Transverse colon (tissue), 4 donors: ENCODE results near the gene IGFLR1. TPM values are rescaled to one million over a fixed set of nuclear protein-coding genes. Genes with fewer than 3 reads are reported as not detected.

Experiments used
- DNase-seq: peaks from one replicate; pipeline ENCODE4 v3.0.0-alpha.2; 2019
- H3K27ac ChIP-seq, 4 donors: fragments of 200-600 bp; sonication (generic); 2 replicates each; pipeline ENCODE4 v1.5.1; 2016 to 2018; ENCODE audit warnings: inconsistent platforms in 4 of 4
- H3K27me3 ChIP-seq: fragments of 200-600 bp; sonication (generic); 2 replicates; pipeline ENCODE4 v1.5.1; 2017; ENCODE audit warnings: inconsistent platforms
- H3K36me3 ChIP-seq, 4 donors: fragments of 200-600 bp; sonication (generic); 2 replicates each; pipeline ENCODE4 v1.5.1; 2017 to 2019; ENCODE audit warnings: inconsistent platforms in 4 of 4
- H3K4me1 ChIP-seq, 4 donors: fragments of 200-600 bp; sonication (generic); 2 replicates each; pipeline ENCODE4 v1.5.1; 2017 to 2020; ENCODE audit warnings: inconsistent platforms in 4 of 4
- H3K4me3 ChIP-seq, 4 donors: fragments of 200-600 bp; sonication (generic); 1 replicate in 1 of 4; 2 replicates in 3 of 4; pipeline versions ENCODE4 v1.5.1 to v1.6.1; 2017 to 2019; ENCODE audit warnings: inconsistent platforms in 4 of 4
- H3K9me3 ChIP-seq, 2 donors: fragments of 200-600 bp; sonication (generic); 2 replicates each; pipeline ENCODE4 v1.5.1; 2017 to 2019; ENCODE audit warnings: inconsistent platforms in 2 of 2
- EP300 ChIP-seq: sonication (generic); formaldehyde crosslinking; IDR thresholded peaks from one replicate; pipeline ENCODE4 v1.6.1; 2017; ENCODE audit warnings: antibody characterized with exemption, low read depth
- POLR2A ChIP-seq: fragments of 450-650 bp; IDR thresholded peaks from one replicate; pipeline ENCODE4 v1.6.1; 2016; ENCODE audit warnings: antibody characterized with exemption, mild to moderate bottlenecking, moderate library complexity
- POLR2AphosphoS5 ChIP-seq, 3 donors: sonication (generic); formaldehyde crosslinking; IDR thresholded peaks; one replicate each; pipeline ENCODE4 v1.6.1; 2016; ENCODE audit warnings: antibody characterized with exemption in 3 of 3
- WGBS, 2 donors: methylation state at CpG; one replicate each; pipeline ENCODE4 v1.1.5; 2018; ENCODE audit warnings: low coverage in 1 of 2; 5-methylcytosine and 5-hydroxymethylcytosine counted together
- in situ Hi-C, 4 donors: fragments of 200-750 bp; cut with MboI; loops; one replicate each; pipeline versions ENCODE4 v1.15.0 to v1.15.1; 2017; ENCODE audit warnings: low sequenced_read_pairs in 3 of 4, low pct_ligation_motif_present in 1 of 4, low pct_unique_long_range_greater_than_20kb in 1 of 4
- intact Hi-C: fragments of 100-400 bp; cut with DNase I; formaldehyde crosslinking; loops from one replicate; pipeline ENCODE4 v1.15.1; 2023; ENCODE audit warnings: low total_unique reads
- total RNA-seq, 4 donors: library from RNA; depleted of rRNA; stranded (reverse); fragments of >200 nt; gene quantifications; one replicate each; pipeline ENCODE4 v1.1.0, GENCODE V29; 2016
- TF ChIP-seq, protein P1 (sequence below), 5 experiments: fragments of 200-600 bp in 3 of 5; fragments of 450-650 bp in 2 of 5; sonication (generic) in 3 of 5; IDR thresholded peaks; 1 replicate in 2 of 5; 2 replicates in 3 of 5; pipeline ENCODE4 v1.5.1; 2016 to 2017; ENCODE audit warnings: antibody characterized with exemption in 5 of 5, inconsistent platforms in 3 of 5, mild to moderate bottlenecking in 2 of 5, moderate library complexity in 1 of 5

IGFLR1 gene
- total RNA-seq, 4 donors from 2014 or later, result 0.40 to 7.3 (median 6.0) TPM

DNA sequence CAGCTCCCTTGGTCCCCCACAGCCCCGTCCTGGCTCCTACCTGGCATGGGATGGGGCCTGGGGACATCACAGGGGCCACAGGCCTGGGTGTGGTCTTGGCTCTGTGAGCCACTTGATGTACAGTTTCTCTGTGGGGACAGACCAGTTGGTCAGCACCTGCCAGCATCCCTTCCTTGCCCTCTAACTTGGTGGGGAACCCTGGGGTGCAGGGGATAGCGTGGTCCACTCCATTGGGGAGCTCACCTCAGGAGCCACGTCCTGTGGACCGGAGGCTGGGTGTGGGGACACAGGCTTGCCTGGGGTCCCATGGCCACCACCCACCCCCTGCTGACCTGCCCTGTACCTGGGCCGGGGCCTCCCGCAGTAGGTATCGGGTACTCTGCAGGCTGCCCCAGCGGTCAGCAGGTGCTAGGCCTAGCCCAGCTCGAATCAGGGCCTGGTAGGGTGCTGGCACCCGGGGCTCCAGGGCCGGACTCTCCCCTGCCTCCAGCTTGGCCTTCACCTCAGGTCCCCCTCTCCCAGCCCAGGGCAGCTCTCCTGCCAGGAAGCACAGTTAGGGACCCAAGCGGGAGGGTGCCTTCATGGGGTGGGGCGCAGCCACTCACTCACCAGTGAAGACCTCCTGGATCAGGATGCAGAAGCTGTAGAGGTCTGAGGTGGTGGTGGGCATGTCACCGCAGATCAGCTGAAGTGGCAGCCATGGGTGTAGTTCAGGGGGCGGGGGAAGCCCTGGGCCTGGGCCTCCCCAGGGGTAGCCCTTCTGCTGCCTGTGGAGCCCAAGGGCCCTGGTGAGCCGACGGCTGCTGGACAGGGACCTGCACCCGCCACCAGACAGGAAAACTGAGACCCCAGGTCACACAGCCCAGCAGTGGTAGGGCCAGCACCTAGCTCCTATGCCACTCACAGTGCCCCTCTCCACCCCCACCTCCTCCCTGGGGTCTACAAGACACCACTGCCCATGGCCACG, 48.0 kb upstream of the IGFLR1 start:
- 85% methylated on average over 9 of the region's 19 CpGs; no CpG with 5 or more reads in 1 of the 2 donors for WGBS, 2 donors
- H3K36me3 ChIP-seq, result no peaks in the 10 kb centered on the region
- in situ Hi-C loops, result no loop called here
- H3K9me3 ChIP-seq, result no peaks in the 10 kb centered on the region
- H3K27me3 ChIP-seq, result no peaks in the 10 kb centered on the region
- intact Hi-C loops, result no loop called here
- no peak overlapping the region for H3K4me3 ChIP-seq
- TF ChIP-seq POLR2A, result no peak
- H3K4me1 ChIP-seq, result no peaks in the 10 kb centered on the region
- no peak for DNase-seq
- no peak overlapping the region for H3K27ac ChIP-seq

DNA sequence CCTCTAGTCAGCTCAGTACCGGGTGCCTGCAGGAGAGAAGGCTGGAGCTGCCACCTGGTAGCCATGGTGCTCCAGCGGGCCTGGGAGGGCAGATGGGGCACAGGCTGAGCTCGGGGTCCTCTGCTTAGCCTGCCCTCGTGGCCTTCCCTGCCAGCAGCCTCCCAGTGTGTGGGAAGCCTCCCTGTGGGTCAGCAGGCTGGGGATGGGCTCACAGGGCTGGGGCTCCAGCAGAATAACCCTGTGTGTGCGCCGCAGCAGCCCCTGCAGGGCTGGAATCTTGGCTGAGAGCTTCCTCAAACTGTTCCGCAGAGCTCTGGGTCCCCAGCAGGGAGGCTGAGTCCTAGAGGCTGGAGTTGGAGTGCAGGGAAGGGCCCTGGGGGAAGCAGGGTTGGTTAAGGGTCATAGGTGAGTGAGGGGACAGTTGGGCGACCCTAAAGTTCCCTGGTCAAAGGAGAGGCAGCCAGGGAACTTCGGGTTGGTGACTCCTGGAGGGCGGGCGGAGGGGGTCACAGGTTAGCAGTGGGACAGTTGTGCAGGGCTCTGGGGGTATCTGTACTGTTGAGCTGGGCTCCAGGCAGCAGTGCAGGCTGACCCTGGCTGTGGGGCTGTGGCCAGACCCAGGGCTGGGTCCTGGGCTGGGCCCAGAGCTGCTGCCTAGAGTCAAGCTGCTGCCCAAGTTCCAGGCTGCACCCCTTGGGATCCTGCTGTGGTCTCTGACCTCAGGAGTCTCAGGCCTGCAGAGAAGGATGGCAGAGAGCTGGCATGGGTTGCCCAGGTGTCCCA, 47.1 kb upstream of the IGFLR1 start:
- in situ Hi-C loops, result no loop called here
- Histone ChIP-seq H3K4me3 (no peak overlapping the region), H3K4me1 (no peaks in the 10 kb centered on the region), H3K9me3 (no peaks in the 10 kb centered on the region), H3K27me3 (no peaks in the 10 kb centered on the region), H3K27ac (no peak overlapping the region), H3K36me3 (no peaks in the 10 kb centered on the region)
- intact Hi-C loops, result no loop called here
- TF ChIP-seq EP300 (no peak), POLR2AphosphoS5 (IDR thresholded peaks at IDR 0.05) (no peak), POLR2A (no peak)
- TF ChIP-seq, protein P1, sequence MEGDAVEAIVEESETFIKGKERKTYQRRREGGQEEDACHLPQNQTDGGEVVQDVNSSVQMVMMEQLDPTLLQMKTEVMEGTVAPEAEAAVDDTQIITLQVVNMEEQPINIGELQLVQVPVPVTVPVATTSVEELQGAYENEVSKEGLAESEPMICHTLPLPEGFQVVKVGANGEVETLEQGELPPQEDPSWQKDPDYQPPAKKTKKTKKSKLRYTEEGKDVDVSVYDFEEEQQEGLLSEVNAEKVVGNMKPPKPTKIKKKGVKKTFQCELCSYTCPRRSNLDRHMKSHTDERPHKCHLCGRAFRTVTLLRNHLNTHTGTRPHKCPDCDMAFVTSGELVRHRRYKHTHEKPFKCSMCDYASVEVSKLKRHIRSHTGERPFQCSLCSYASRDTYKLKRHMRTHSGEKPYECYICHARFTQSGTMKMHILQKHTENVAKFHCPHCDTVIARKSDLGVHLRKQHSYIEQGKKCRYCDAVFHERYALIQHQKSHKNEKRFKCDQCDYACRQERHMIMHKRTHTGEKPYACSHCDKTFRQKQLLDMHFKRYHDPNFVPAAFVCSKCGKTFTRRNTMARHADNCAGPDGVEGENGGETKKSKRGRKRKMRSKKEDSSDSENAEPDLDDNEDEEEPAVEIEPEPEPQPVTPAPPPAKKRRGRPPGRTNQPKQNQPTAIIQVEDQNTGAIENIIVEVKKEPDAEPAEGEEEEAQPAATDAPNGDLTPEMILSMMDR (IDR thresholded peaks at IDR 0.05), result no peak
- WGBS, 2 donors, result 75% methylated on average over 10 of the region's 11 CpGs; no CpG with 5 or more reads in 1 of the 2 donors
- DNase-seq, result no peak

DNA sequence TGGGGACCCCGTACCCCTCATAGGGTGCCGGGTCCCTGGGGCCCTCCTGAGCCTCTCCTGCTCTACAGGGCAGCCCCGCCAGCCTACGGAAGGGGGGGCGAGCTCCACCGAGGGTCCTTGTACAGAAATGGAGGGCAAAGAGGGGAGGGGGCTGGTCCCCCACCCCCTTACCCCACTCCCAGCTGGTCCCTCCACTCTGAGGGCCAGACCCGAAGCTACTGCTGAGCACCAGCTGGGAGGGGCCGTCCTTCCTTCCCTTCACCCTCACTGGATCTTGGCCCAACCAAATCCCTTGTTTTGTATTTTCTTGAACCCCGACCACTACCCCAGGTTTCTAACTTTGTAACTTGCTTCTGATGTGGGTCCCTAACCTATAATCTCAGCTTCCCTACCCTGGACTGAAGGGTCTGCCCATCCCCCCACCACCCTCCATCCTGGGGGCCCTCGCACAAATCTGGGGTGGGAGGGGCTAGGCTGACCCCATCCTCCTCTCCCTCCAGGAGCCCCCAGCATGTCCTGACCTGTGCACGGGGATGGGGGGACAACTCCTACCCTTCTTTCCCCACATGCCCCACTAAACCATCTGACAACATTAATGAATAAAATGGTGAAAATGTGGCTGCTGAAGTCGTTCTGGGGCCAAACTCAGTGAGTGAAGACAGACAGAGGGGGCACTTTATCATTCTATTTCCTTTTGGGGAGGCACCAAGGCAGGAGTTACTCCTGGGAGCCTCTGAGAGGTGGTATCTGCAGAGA, 46.1 kb upstream of the IGFLR1 start:
- no peak for DNase-seq
- Histone ChIP-seq H3K27ac (no peak overlapping the region), H3K4me1 (no peaks in the 10 kb centered on the region), H3K36me3 (no peaks in the 10 kb centered on the region), H3K27me3 (no peaks in the 10 kb centered on the region), H3K9me3 (no peaks in the 10 kb centered on the region), H3K4me3 (no peak overlapping the region)
- intact Hi-C loops, result no loop called here
- no peak for TF ChIP-seq POLR2AphosphoS5 (IDR thresholded peaks at IDR 0.05)
- TF ChIP-seq POLR2A, result no peak
- TF ChIP-seq EP300, result no peak
- TF ChIP-seq, protein P1 (IDR thresholded peaks at IDR 0.05), result no peak
- 82% methylated on average over 11 of the region's 12 CpGs; no CpG with 5 or more reads in 1 of the 2 donors for WGBS, 2 donors
- in situ Hi-C loops, result no loop called here

DNA sequence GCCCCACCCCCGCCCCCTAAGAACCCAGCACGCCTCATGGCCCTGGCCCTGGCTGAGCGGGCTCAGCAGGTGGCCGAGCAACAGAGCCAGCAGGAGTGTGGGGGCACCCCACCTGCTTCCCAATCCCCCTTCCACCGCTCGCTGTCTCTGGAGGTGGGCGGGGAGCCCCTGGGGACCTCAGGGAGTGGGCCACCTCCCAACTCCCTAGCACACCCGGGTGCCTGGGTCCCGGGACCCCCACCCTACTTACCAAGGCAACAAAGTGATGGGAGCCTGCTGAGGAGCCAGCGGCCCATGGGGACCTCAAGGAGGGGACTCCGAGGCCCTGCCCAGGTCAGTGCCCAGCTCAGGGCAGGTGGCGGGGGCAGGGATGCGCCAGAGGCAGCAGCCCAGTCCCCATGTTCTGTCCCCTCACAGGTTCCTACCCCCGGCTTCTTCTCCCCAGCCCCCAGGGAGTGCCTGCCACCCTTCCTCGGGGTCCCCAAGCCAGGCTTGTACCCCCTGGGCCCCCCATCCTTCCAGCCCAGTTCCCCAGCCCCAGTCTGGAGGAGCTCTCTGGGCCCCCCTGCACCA, 45.1 kb upstream of the IGFLR1 start:
- no peak for DNase-seq
- Histone ChIP-seq H3K27me3 (no peaks in the 10 kb centered on the region), H3K9me3 (no peaks in the 10 kb centered on the region), H3K4me1 (no peaks in the 10 kb centered on the region), H3K27ac (no peak overlapping the region), H3K36me3 (no peaks in the 10 kb centered on the region), H3K4me3 (no peak overlapping the region)
- in situ Hi-C loops, result no loop called here
- 91% methylated on average over 11 of the region's 15 CpGs; no CpG with 5 or more reads in 1 of the 2 donors for WGBS, 2 donors
- TF ChIP-seq, protein P1 (IDR thresholded peaks at IDR 0.05), result no peak
- TF ChIP-seq EP300, result no peak
- TF ChIP-seq POLR2AphosphoS5 (IDR thresholded peaks at IDR 0.05), result no peak
- no peak for TF ChIP-seq POLR2A
- intact Hi-C loops, result no loop called here
